Sciatic nerve (tissue), 2 donors: Measurements from ENCODE around the gene COPZ1. TPM values are rescaled to one million over a fixed set of nuclear protein-coding genes. Genes with fewer than 3 reads are reported as not detected.
"Not testable (repeated sequence)": the region's sequence is repeated elsewhere in the genome, so short reads cannot be mapped to it uniquely, and the experiment has no call there.

Experiments
- ATAC-seq: fragments of 200-7000 bp; cut with Tn5 transposase; one replicate; pipeline ENCODE4 v1.9.1; 2020; ENCODE audit warnings: mild to moderate bottlenecking, moderate library complexity
- DNase-seq: peaks from one replicate; pipeline ENCODE4 v3.0.0-alpha.2; 2020; ENCODE audit warnings: low spot score
- intact Hi-C: fragments of 100-400 bp; cut with DNase I; formaldehyde crosslinking; loops from one replicate; pipeline ENCODE4 v1.14.2; 2022
- total RNA-seq: library from RNA; stranded (reverse); fragmentation: NEBNext Ultra II Directional; extraction: Animal tissue kit (Norgen Biotek cat#: 25700); gene quantifications from one replicate; pipeline ENCODE4 v1.2.1, GENCODE V29; 2021
- donor health status: DM: no; HTN: no; CAD: no.
- donor health status: DM: no; HTN: no; CAD: no.

COPZ1 gene
- total RNA-seq, 1 donor from 2014 or later, result 72.5 TPM

GRCh38 chr12:54328595-54329337 is 3.8 kb downstream of the COPZ1 start:
- ATAC-seq, result no peak
- intact Hi-C loops, result no loop called here

GRCh38 chr12:54329759-54330158 is 4.8 kb downstream of the COPZ1 start:
- intact Hi-C loops, result no loop called here
- DNase-seq (no peak), ATAC-seq (no peak)

More at GRCh38 chr12:54328595-54329337, 3.8 kb downstream of the COPZ1 start:
- no peak for DNase-seq

- ATAC-seq (no peak), DNase-seq (no peak)
- intact Hi-C loops, result no loop called here
These were observed 5.5 kb downstream of the COPZ1 start for GRCh38 chr12:54330442-54330841.

GRCh38 chr12:54331461-54331860 is 6.5 kb downstream of the COPZ1 start:
- intact Hi-C loops, result no loop called here
- ATAC-seq, result no peak
- no peak for DNase-seq

- intact Hi-C loops, result no loop called here
- DNase-seq (no peak), ATAC-seq (no peak)
These were observed 8.6 kb downstream of the COPZ1 start for GRCh38 chr12:54333420-54334034.

- ATAC-seq (peak; percentile 68), DNase-seq (no peak)
- intact Hi-C loops, result no loop called here
These were observed 12.4 kb downstream of the COPZ1 start for GRCh38 chr12:54337280-54337842.

GRCh38 chr12:54337854-54338650 is 13.1 kb downstream of the COPZ1 start:
- ATAC-seq (peak; percentile 59), DNase-seq (no peak)
- intact Hi-C loops, result no loop called here

- intact Hi-C loops, result no loop called here
- DNase-seq (no peak), ATAC-seq (no peak)
These were observed 13.9 kb downstream of the COPZ1 start for GRCh38 chr12:54338698-54339296.

- intact Hi-C loops, result loop anchor here (10.0 kb wide), 1 partner anchor 46 kb away; no protein-coding TSS in a partner anchor
- DNase-seq (no peak), ATAC-seq (no peak)
These were observed 15.9 kb downstream of the COPZ1 start for GRCh38 chr12:54340846-54341245.

- intact Hi-C loops, result loop anchor here (10.0 kb wide), 1 partner anchor 47 kb away; no protein-coding TSS in a partner anchor
- ATAC-seq (no peak), DNase-seq (no peak)
These were observed 16.7 kb downstream of the COPZ1 start for GRCh38 chr12:54341378-54342300.

- intact Hi-C loops, result loop anchor here (10.0 kb wide), 1 partner anchor 54 kb away; no protein-coding TSS in a partner anchor
- DNase-seq (no peak), ATAC-seq (no peak)
These were observed 24.1 kb downstream of the COPZ1 start for GRCh38 chr12:54349036-54349435.

GRCh38 chr12:54349679-54350078 is 24.7 kb downstream of the COPZ1 start:
- intact Hi-C loops, result loop anchor here (10.0 kb wide), 1 partner anchor 55 kb away; no protein-coding TSS in a partner anchor
- no peak for DNase-seq
- no peak for ATAC-seq

- intact Hi-C loops, result no loop called here
- no peak for DNase-seq
- ATAC-seq, result no peak
These were observed 25.8 kb downstream of the COPZ1 start for GRCh38 chr12:54350743-54351142.

GRCh38 chr12:54351341-54351740 is 26.4 kb downstream of the COPZ1 start:
- intact Hi-C loops, result no loop called here
- no peak for ATAC-seq
- DNase-seq, result no peak

GRCh38 chr12:54352022-54352531 is 27.1 kb downstream of the COPZ1 start:
- intact Hi-C loops, result no loop called here
- ATAC-seq, result peak; percentile 52
- DNase-seq, result no peak

GRCh38 chr12:54352891-54353874 is 28.3 kb downstream of the COPZ1 start:
- peak; percentile 73 for ATAC-seq
- no peak for DNase-seq
- intact Hi-C loops, result no loop called here

GRCh38 chr12:54354271-54354670 is 29.3 kb downstream of the COPZ1 start:
- intact Hi-C loops, ATAC-seq, DNase-seq: not testable (repeated sequence)
